GM12878 (cell line): Measurements from ENCODE around the gene CD7.

Experiments used
- CHD1 ChIP-seq: IDR thresholded peaks from 2 replicates; pipeline ENCODE4 v1.6.1; 2012; ENCODE audit warnings: low read depth, low read length, improper control_type of control experiment
- JUND ChIP-seq: IDR thresholded peaks from 2 replicates; pipeline ENCODE4 v1.6.1; 2012; ENCODE audit warnings: low read depth, mild to moderate bottlenecking, low read length, improper control_type of control experiment, moderate library complexity

DNA sequence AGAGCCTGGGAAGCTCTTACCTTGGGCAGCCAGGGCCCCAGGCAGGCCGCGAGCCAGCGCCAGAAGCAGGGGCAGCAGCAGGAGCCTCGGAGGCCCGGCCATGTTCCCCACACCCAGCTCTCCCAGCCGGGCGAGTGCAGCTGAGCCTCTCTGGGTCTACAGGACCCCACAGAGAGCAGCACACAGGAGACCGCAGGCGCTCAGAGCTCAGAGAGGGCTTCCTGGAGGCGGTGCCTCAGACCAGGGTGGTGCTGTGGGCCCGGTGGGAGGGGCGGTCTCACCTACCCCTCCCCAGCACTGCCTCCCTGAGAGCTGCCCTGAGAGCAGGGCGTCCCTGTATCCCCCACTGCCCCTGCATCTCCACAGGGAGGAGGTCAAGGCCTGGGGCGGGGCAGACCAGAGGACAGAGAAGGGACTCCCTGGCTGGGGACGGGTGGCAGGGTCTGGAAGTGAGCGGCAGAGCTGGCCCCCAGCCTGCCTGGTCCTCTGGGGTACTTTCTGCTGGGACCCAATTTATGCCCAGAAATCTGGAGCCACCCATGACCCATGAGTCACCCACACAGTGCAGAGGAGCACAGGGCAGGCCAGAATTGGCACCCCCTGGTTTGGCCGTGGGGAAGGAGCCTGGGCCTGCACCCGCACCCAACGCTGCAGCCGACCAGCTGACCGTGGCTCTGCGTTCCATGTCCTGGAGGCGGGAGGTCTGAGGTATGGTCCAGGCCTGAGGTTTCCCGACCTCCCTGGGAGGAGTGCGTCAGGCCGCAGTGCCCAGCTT lies at the start of gene CD7:
- TF ChIP-seq JUND (no peak), CHD1 (no peak)
